ENCODE results near the gene ERCC6. TPM values are rescaled to one million over a fixed set of nuclear protein-coding genes. Genes with fewer than 3 reads are reported as not detected.

ERCC6 gene
- polyA plus RNA-seq, 4 donors = 3.5 to 12.6 (median 5.1) TPM

- Histone ChIP-seq H3K27me3 (ENCODE audit: control insufficient read depth in 3 of 3, insufficient read depth in 3 of 3, low read length in 3 of 3) (peaks cover 0 to 7% (median 3%) of the 10 kb centered on the region in 3 donors), H3K36me3 (ENCODE audit: control insufficient read depth in 3 of 3, insufficient read depth in 2 of 3, low read depth in 1 of 3, low read length in 3 of 3) (no peaks in the 10 kb centered on the region), H3K27ac (ENCODE audit: low read depth in 1 of 3, low read length in 2 of 3) (no peak overlapping the region), H3K4me3 (ENCODE audit: low read depth in 1 of 3, low read length in 3 of 3) (no peak overlapping the region), H3K4me1 (ENCODE audit: control insufficient read depth in 3 of 3, insufficient read depth in 2 of 3, low read depth in 1 of 3, low read length in 2 of 3) (peaks cover 4 to 5% (median 4%) of the 10 kb centered on the region in 3 donors), H3K9me3 (ENCODE audit: control insufficient read depth in 2 of 2, insufficient read depth in 1 of 2, low read depth in 1 of 2, low read length in 1 of 2) (no peaks in the 10 kb centered on the region)
- DNase-seq (no peak), FAIRE-seq (no peak)
- 46 to 78% (median 55%) methylated on average over 6 of the region's 6 CpGs for WGBS, 3 donors
Observed at GRCh38 chr10:49541762-49542161, 2.8 kb upstream of the ERCC6 start.

- peaks cover 0 to 2% (median 0%) of the 10 kb centered on the region in 3 donors for H3K36me3 ChIP-seq (ENCODE audit: control insufficient read depth in 3 of 3, insufficient read depth in 2 of 3, low read depth in 1 of 3, low read length in 3 of 3)
- H3K27me3 ChIP-seq (ENCODE audit: control insufficient read depth in 3 of 3, insufficient read depth in 3 of 3, low read length in 3 of 3) = peaks cover 0 to 7% (median 3%) of the 10 kb centered on the region in 3 donors
- DNase-seq (no peak), FAIRE-seq (no peak)
- no peak overlapping the region for H3K27ac ChIP-seq (ENCODE audit: low read depth in 1 of 3, low read length in 2 of 3)
- 44 to 71% (median 53%) methylated on average over 20 of the region's 20 CpGs for WGBS, 3 donors
- H3K4me1 ChIP-seq (ENCODE audit: control insufficient read depth in 3 of 3, insufficient read depth in 2 of 3, low read depth in 1 of 3, low read length in 2 of 3) = peaks cover 4 to 5% (median 4%) of the 10 kb centered on the region in 3 donors
- no peak overlapping the region for H3K4me3 ChIP-seq (ENCODE audit: low read depth in 1 of 3, low read length in 3 of 3)
- no peaks in the 10 kb centered on the region for H3K9me3 ChIP-seq (ENCODE audit: control insufficient read depth in 2 of 2, insufficient read depth in 1 of 2, low read depth in 1 of 2, low read length in 1 of 2)
Observed at GRCh38 chr10:49540056-49540797, 1.3 kb upstream of the ERCC6 start.

GRCh38 chr10:49539320-49539885 is 482 bp upstream of the ERCC6 start:
- Histone ChIP-seq H3K4me3 (ENCODE audit: low read depth in 1 of 3, low read length in 3 of 3) (peak overlapping the region; percentile 26 to 84 (median 63)), H3K27me3 (ENCODE audit: control insufficient read depth in 3 of 3, insufficient read depth in 3 of 3, low read length in 3 of 3) (peaks cover 0 to 7% (median 3%) of the 10 kb centered on the region in 3 donors), H3K36me3 (ENCODE audit: control insufficient read depth in 3 of 3, insufficient read depth in 2 of 3, low read depth in 1 of 3, low read length in 3 of 3) (peaks cover 0 to 2% (median 0%) of the 10 kb centered on the region in 3 donors), H3K4me1 (ENCODE audit: control insufficient read depth in 3 of 3, insufficient read depth in 2 of 3, low read depth in 1 of 3, low read length in 2 of 3) (peaks cover 4 to 5% (median 4%) of the 10 kb centered on the region in 3 donors), H3K27ac (ENCODE audit: low read depth in 1 of 3, low read length in 2 of 3) (peak overlapping the region; percentile 0 to 84 (median 82)), H3K9me3 (ENCODE audit: control insufficient read depth in 2 of 2, insufficient read depth in 1 of 2, low read depth in 1 of 2, low read length in 1 of 2) (no peaks in the 10 kb centered on the region)
- 0 to 1% (median 1%) methylated on average over 26 of the region's 26 CpGs for WGBS, 3 donors
- DNase-seq (peak; percentile 67 to 70), FAIRE-seq (no peak)

GRCh38 chr10:49534670-49535381 is 4.1 kb downstream of the ERCC6 start:
- H3K9me3 ChIP-seq (ENCODE audit: control insufficient read depth in 2 of 2, insufficient read depth in 1 of 2, low read depth in 1 of 2, low read length in 1 of 2) = no peaks in the 10 kb centered on the region
- H3K27ac ChIP-seq (ENCODE audit: low read depth in 1 of 3, low read length in 2 of 3) = no peak overlapping the region
- no peaks in the 10 kb centered on the region for H3K27me3 ChIP-seq (ENCODE audit: control insufficient read depth in 3 of 3, insufficient read depth in 3 of 3, low read length in 3 of 3)
- FAIRE-seq (no peak), DNase-seq (no peak)
- 73 to 80% (median 75%) methylated on average over 9 of the region's 9 CpGs for WGBS, 3 donors
- H3K4me3 ChIP-seq (ENCODE audit: low read depth in 1 of 3, low read length in 3 of 3) = no peak overlapping the region
- H3K4me1 ChIP-seq (ENCODE audit: control insufficient read depth in 3 of 3, insufficient read depth in 2 of 3, low read depth in 1 of 3, low read length in 2 of 3) = peaks cover 4 to 5% (median 4%) of the 10 kb centered on the region in 3 donors
- H3K36me3 ChIP-seq (ENCODE audit: control insufficient read depth in 3 of 3, insufficient read depth in 2 of 3, low read depth in 1 of 3, low read length in 3 of 3) = peaks cover 0 to 19% (median 3%) of the 10 kb centered on the region in 3 donors

GRCh38 chr10:49532461-49532860 is 6.5 kb downstream of the ERCC6 start:
- Histone ChIP-seq H3K4me1 (ENCODE audit: control insufficient read depth in 3 of 3, insufficient read depth in 2 of 3, low read depth in 1 of 3, low read length in 2 of 3) (no peaks in the 10 kb centered on the region), H3K9me3 (ENCODE audit: control insufficient read depth in 2 of 2, insufficient read depth in 1 of 2, low read depth in 1 of 2, low read length in 1 of 2) (no peaks in the 10 kb centered on the region), H3K4me3 (ENCODE audit: low read depth in 1 of 3, low read length in 3 of 3) (no peak overlapping the region), H3K27me3 (ENCODE audit: control insufficient read depth in 3 of 3, insufficient read depth in 3 of 3, low read length in 3 of 3) (no peaks in the 10 kb centered on the region), H3K27ac (ENCODE audit: low read depth in 1 of 3, low read length in 2 of 3) (no peak overlapping the region), H3K36me3 (ENCODE audit: control insufficient read depth in 3 of 3, insufficient read depth in 2 of 3, low read depth in 1 of 3, low read length in 3 of 3) (peaks cover 2 to 29% (median 10%) of the 10 kb centered on the region in 3 donors)
- FAIRE-seq = no peak
- 96 to 98% (median 96%) methylated on average over 15 of the region's 15 CpGs for WGBS, 3 donors
- no peak for DNase-seq

- 78 to 86% (median 85%) methylated on average over 2 of the region's 2 CpGs for WGBS, 3 donors
- Histone ChIP-seq H3K27ac (ENCODE audit: low read depth in 1 of 3, low read length in 2 of 3) (no peak overlapping the region), H3K27me3 (ENCODE audit: control insufficient read depth in 3 of 3, insufficient read depth in 3 of 3, low read length in 3 of 3) (no peaks in the 10 kb centered on the region), H3K4me3 (ENCODE audit: low read depth in 1 of 3, low read length in 3 of 3) (no peak overlapping the region), H3K36me3 (ENCODE audit: control insufficient read depth in 3 of 3, insufficient read depth in 2 of 3, low read depth in 1 of 3, low read length in 3 of 3) (peaks cover 2 to 38% (median 24%) of the 10 kb centered on the region in 3 donors), H3K9me3 (ENCODE audit: control insufficient read depth in 2 of 2, insufficient read depth in 1 of 2, low read depth in 1 of 2, low read length in 1 of 2) (no peaks in the 10 kb centered on the region), H3K4me1 (ENCODE audit: control insufficient read depth in 3 of 3, insufficient read depth in 2 of 3, low read depth in 1 of 3, low read length in 2 of 3) (no peaks in the 10 kb centered on the region)
- FAIRE-seq = no peak
- no peak for DNase-seq
Observed at GRCh38 chr10:49528977-49529506, 9.9 kb downstream of the ERCC6 start.

GRCh38 chr10:49527850-49528249 is 11.1 kb downstream of the ERCC6 start:
- H3K36me3 ChIP-seq (ENCODE audit: control insufficient read depth in 3 of 3, insufficient read depth in 2 of 3, low read depth in 1 of 3, low read length in 3 of 3) = peaks cover 2 to 37% (median 25%) of the 10 kb centered on the region in 3 donors
- no peaks in the 10 kb centered on the region for H3K9me3 ChIP-seq (ENCODE audit: control insufficient read depth in 2 of 2, insufficient read depth in 1 of 2, low read depth in 1 of 2, low read length in 1 of 2)
- no peak overlapping the region for H3K4me3 ChIP-seq (ENCODE audit: low read depth in 1 of 3, low read length in 3 of 3)
- no peaks in the 10 kb centered on the region for H3K27me3 ChIP-seq (ENCODE audit: control insufficient read depth in 3 of 3, insufficient read depth in 3 of 3, low read length in 3 of 3)
- H3K27ac ChIP-seq (ENCODE audit: low read depth in 1 of 3, low read length in 2 of 3) = no peak overlapping the region
- no peaks in the 10 kb centered on the region for H3K4me1 ChIP-seq (ENCODE audit: control insufficient read depth in 3 of 3, insufficient read depth in 2 of 3, low read depth in 1 of 3, low read length in 2 of 3)
- WGBS, 3 donors = 87 to 96% (median 95%) methylated on average over 4 of the region's 4 CpGs
- DNase-seq (no peak), FAIRE-seq (no peak)

- WGBS, 3 donors = 91 to 95% (median 91%) methylated on average over 2 of the region's 2 CpGs
- DNase-seq = no peak
- no peak overlapping the region for H3K4me3 ChIP-seq (ENCODE audit: low read depth in 1 of 3, low read length in 3 of 3)
- H3K27me3 ChIP-seq (ENCODE audit: control insufficient read depth in 3 of 3, insufficient read depth in 3 of 3, low read length in 3 of 3) = no peaks in the 10 kb centered on the region
- no peak for FAIRE-seq
- peaks cover 2 to 33% (median 25%) of the 10 kb centered on the region in 3 donors for H3K36me3 ChIP-seq (ENCODE audit: control insufficient read depth in 3 of 3, insufficient read depth in 2 of 3, low read depth in 1 of 3, low read length in 3 of 3)
- no peaks in the 10 kb centered on the region for H3K9me3 ChIP-seq (ENCODE audit: control insufficient read depth in 2 of 2, insufficient read depth in 1 of 2, low read depth in 1 of 2, low read length in 1 of 2)
- H3K27ac ChIP-seq (ENCODE audit: low read depth in 1 of 3, low read length in 2 of 3) = no peak overlapping the region
- H3K4me1 ChIP-seq (ENCODE audit: control insufficient read depth in 3 of 3, insufficient read depth in 2 of 3, low read depth in 1 of 3, low read length in 2 of 3) = no peaks in the 10 kb centered on the region
Observed at GRCh38 chr10:49527061-49527460, 11.9 kb downstream of the ERCC6 start.
